ENCODE measurements around the gene MYO5A.

DNA sequence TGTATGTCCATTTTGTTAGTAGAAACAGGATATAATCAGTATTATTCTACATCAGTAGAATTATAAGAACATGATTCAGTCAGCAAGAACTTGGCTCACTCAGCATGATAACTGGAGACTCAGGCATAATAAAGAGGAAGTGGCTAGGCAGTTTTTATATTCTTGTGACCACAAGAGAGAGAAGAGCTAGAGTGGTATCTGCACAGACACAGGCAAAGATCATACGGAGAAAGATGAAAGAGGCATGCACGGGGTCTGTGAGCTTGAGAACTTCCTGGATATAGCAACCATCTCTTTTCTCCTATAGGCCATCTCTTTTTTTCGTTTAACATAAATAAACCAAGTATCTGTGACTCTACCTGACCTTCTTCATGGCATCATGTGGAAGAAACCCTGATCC lies 46.8 kb downstream of the MYO5A start:
- TF ChIP-seq YY1 (tag by site-specific recombination; IDR thresholded peaks at IDR 0.05) (no peak), ZNF223 (tag by site-specific recombination; IDR thresholded peaks at IDR 0.05) (no peak), ZBTB8A (tag by site-specific recombination; IDR thresholded peaks at IDR 0.05) (no peak)
- TF ChIP-seq, protein P1, sequence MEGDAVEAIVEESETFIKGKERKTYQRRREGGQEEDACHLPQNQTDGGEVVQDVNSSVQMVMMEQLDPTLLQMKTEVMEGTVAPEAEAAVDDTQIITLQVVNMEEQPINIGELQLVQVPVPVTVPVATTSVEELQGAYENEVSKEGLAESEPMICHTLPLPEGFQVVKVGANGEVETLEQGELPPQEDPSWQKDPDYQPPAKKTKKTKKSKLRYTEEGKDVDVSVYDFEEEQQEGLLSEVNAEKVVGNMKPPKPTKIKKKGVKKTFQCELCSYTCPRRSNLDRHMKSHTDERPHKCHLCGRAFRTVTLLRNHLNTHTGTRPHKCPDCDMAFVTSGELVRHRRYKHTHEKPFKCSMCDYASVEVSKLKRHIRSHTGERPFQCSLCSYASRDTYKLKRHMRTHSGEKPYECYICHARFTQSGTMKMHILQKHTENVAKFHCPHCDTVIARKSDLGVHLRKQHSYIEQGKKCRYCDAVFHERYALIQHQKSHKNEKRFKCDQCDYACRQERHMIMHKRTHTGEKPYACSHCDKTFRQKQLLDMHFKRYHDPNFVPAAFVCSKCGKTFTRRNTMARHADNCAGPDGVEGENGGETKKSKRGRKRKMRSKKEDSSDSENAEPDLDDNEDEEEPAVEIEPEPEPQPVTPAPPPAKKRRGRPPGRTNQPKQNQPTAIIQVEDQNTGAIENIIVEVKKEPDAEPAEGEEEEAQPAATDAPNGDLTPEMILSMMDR (tag by site-specific recombination; IDR thresholded peaks at IDR 0.05): no peak

Data from HEK293 (cell line).